Neural cell (in vitro differentiated cells): ENCODE data around the gene CYP4F22.

Experiments
- CTCF ChIP-seq: fragments of 450-650 bp; IDR thresholded peaks from 2 replicates; pipeline ENCODE4 v1.5.1; 2014; ENCODE audit warnings: antibody characterized with exemption, mild to moderate bottlenecking, moderate library complexity; ENCODE audit not compliant: poor library complexity, severe bottlenecking
- EP300 ChIP-seq: fragments of 450-650 bp; conservative IDR thresholded peaks from 2 replicates; pipeline ENCODE4 v1.6.1; 2014; ENCODE audit warnings: antibody characterized with exemption, mild to moderate bottlenecking, moderate library complexity; ENCODE audit not compliant: poor library complexity, severe bottlenecking
- EZH2 ChIP-seq: fragments of 200-600, 300-800 bp; shearing (Covaris generic), sonication (generic); IDR thresholded peaks from 2 replicates; pipeline ENCODE4 v1.6.1; 2014; ENCODE audit warnings: antibody characterized with exemption, low read length, borderline replicate concordance, mild to moderate bottlenecking; ENCODE audit not compliant: insufficient read depth, poor library complexity, severe bottlenecking
- MXI1 ChIP-seq: fragments of 450-650 bp; conservative IDR thresholded peaks from 2 replicates; pipeline ENCODE4 v1.6.1; 2014; ENCODE audit warnings: antibody characterized with exemption, mild to moderate bottlenecking; ENCODE audit not compliant: poor library complexity, severe bottlenecking
- RAD21 ChIP-seq: fragments of 450-650 bp; conservative IDR thresholded peaks from 2 replicates; pipeline ENCODE4 v1.6.1; 2014; ENCODE audit warnings: antibody characterized with exemption, mild to moderate bottlenecking, moderate library complexity
- REST ChIP-seq: IDR thresholded peaks from 2 replicates; pipeline ENCODE4 v1.6.1; 2012; ENCODE audit warnings: borderline replicate concordance
- SMC3 ChIP-seq: fragments of 450-650 bp; conservative IDR thresholded peaks from 2 replicates; pipeline ENCODE4 v1.6.1; 2014; ENCODE audit warnings: antibody characterized with exemption, mild to moderate bottlenecking, moderate library complexity; ENCODE audit not compliant: poor library complexity
- TAF1 ChIP-seq: IDR thresholded peaks from 2 replicates; pipeline ENCODE4 v1.6.1; 2012; ENCODE audit warnings: low read depth

GRCh38 chr19:15517778-15518177 is 9.5 kb downstream of the CYP4F22 start:
- TF ChIP-seq CTCF (no peak), RAD21 (no peak), REST (no peak), MXI1 (no peak), TAF1 (no peak), SMC3 (no peak), EP300 (no peak), EZH2 (no peak)
